ENCODE measurements around the gene RPL38.

DNA sequence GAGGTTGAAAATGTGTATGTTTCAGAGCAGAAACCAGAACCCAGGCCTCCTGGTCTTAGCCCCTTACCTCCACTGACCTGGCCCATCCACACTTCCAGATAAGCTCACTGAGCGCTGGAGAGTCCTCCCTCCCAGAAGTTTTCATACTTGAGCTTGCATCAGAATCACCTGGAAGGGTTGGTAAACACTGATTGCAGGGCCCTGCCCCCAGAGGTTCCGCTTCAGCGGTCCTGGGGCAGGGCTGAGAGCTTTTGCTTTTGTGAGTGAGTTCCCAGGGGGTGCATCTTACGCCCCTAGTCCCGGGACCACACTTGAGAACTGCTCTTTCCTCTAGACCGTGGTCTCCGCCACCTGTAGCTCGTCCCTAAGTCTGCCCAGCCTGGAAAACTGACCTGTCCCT is 30.5 kb downstream of the RPL38 start:
- TF ChIP-seq, protein P1, sequence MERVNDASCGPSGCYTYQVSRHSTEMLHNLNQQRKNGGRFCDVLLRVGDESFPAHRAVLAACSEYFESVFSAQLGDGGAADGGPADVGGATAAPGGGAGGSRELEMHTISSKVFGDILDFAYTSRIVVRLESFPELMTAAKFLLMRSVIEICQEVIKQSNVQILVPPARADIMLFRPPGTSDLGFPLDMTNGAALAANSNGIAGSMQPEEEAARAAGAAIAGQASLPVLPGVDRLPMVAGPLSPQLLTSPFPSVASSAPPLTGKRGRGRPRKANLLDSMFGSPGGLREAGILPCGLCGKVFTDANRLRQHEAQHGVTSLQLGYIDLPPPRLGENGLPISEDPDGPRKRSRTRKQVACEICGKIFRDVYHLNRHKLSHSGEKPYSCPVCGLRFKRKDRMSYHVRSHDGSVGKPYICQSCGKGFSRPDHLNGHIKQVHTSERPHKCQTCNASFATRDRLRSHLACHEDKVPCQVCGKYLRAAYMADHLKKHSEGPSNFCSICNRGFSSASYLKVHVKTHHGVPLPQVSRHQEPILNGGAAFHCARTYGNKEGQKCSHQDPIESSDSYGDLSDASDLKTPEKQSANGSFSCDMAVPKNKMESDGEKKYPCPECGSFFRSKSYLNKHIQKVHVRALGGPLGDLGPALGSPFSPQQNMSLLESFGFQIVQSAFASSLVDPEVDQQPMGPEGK (CRISPR knock-in tag; IDR thresholded peaks at IDR 0.05; ENCODE audit: borderline replicate concordance), result no peak
- TF ChIP-seq, protein P2, sequence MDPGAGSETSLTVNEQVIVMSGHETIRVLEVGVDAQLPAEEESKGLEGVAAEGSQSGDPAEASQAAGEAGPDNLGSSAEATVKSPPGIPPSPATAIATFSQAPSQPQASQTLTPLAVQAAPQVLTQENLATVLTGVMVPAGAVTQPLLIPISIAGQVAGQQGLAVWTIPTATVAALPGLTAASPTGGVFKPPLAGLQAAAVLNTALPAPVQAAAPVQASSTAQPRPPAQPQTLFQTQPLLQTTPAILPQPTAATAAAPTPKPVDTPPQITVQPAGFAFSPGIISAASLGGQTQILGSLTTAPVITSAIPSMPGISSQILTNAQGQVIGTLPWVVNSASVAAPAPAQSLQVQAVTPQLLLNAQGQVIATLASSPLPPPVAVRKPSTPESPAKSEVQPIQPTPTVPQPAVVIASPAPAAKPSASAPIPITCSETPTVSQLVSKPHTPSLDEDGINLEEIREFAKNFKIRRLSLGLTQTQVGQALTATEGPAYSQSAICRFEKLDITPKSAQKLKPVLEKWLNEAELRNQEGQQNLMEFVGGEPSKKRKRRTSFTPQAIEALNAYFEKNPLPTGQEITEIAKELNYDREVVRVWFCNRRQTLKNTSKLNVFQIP (CRISPR knock-in tag; IDR thresholded peaks at IDR 0.05; ENCODE audit: borderline replicate concordance, low read depth), result no peak
- TF ChIP-seq ZNF565 (CRISPR knock-in tag; conservative IDR thresholded peaks at IDR 0.05; ENCODE audit: low read depth) (no peak), RARB (CRISPR knock-in tag; IDR thresholded peaks at IDR 0.05) (no peak)

Measured in SK-N-SH treated with all-trans-retinoic acid at 6 μM for 48 hours (cell line).